ENCODE measurements around the gene MACIR.
"Not testable (repeated sequence)": the region's sequence is repeated elsewhere in the genome, so short reads cannot be mapped to it uniquely, and the experiment has no call there.

Gene MACIR
- total RNA-seq, result 1.5 to 11.6 (median 11.2) reads per million in 3 experiments

GRCh38 chr5:103258368-103258956 is at the start of gene MACIR:
MACIR (plus strand) TSS chr5:103258763; CDS start chr5:103275920, 17,157 bp downstream.
- DNase-seq, result peak; percentile 90

- no peak for DNase-seq
These were observed 49.5 kb upstream of the MACIR start for GRCh38 chr5:103209065-103209464.

GRCh38 chr5:103210952-103211351 is 47.6 kb upstream of the MACIR start:
- no peak for DNase-seq

GRCh38 chr5:103211576-103212561 is 46.7 kb upstream of the MACIR start:
- DNase-seq, result no peak

GRCh38 chr5:103216137-103216536 is 42.4 kb upstream of the MACIR start:
- DNase-seq, result no peak

- no peak for DNase-seq
These were observed 41.9 kb upstream of the MACIR start for GRCh38 chr5:103216697-103217096.

GRCh38 chr5:103217101-103217500 is 41.5 kb upstream of the MACIR start:
- no peak for DNase-seq

- no peak for DNase-seq
These were observed 40.4 kb upstream of the MACIR start for GRCh38 chr5:103218164-103218563.

GRCh38 chr5:103219074-103219473 is 39.5 kb upstream of the MACIR start:
- DNase-seq, result not testable (repeated sequence)

GRCh38 chr5:103223031-103223955 is 35.3 kb upstream of the MACIR start:
- DNase-seq, result no peak

- DNase-seq, result peak; percentile 33
These were observed 34.3 kb upstream of the MACIR start for GRCh38 chr5:103224118-103224893.

- no peak for DNase-seq
These were observed 33.7 kb upstream of the MACIR start for GRCh38 chr5:103224894-103225246.

GRCh38 chr5:103228061-103228460 is 30.5 kb upstream of the MACIR start:
- no peak for DNase-seq

GRCh38 chr5:103228588-103228987 is 30.0 kb upstream of the MACIR start:
- no peak for DNase-seq

- DNase-seq, result no peak
These were observed 26.1 kb upstream of the MACIR start for GRCh38 chr5:103232393-103232999.

- no peak for DNase-seq
These were observed 24.2 kb upstream of the MACIR start for GRCh38 chr5:103234239-103234975.

- DNase-seq, result no peak
These were observed 22.7 kb upstream of the MACIR start for GRCh38 chr5:103235891-103236290.

- no peak for DNase-seq
These were observed 20.8 kb upstream of the MACIR start for GRCh38 chr5:103237778-103238177.

GRCh38 chr5:103243665-103244064 is 14.9 kb upstream of the MACIR start:
- no peak for DNase-seq

- DNase-seq, result no peak
These were observed 14.2 kb upstream of the MACIR start for GRCh38 chr5:103244398-103244797.

GRCh38 chr5:103245761-103246160 is 12.8 kb upstream of the MACIR start:
- peak; percentile 22 for DNase-seq
